ENCODE data around the gene PLEKHM3.

The PLEKHM3 gene

DNA sequence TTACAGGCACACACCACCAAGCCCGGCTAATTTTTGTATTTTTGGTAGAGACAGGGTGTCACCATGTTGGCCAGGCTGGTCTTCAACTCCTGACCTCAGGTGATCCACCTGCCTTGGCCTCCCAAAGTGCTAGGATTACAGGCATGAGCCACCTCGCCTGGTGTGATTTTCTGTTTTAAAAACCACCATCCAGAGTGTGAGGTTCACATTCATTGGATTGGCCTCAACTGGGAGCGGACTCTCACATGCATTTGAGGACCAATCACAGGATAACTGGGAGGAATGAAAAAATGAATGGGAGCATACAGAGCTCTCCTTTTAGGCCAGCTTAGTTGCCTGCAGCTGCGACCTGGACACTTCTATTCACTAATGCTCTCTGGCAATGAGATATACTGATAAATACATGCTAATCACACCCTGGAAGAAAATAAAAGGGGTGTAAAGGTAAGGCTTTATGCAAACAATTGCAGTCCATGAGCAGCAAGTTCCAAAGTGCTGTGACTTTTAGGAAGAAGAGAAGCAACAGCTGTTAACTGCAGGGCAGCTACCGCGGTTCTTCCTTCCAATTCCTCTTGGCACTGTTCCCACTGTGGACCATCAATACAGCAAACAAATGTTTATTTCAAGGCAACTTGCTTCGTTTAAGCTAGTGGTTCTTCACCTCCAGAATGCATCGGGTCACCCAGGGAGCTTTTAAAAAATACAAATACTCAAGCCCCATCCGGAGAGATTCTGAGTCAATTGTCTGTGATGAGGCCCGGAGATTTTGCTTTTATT, 206.1 kb downstream of the PLEKHM3 start (continued):
- no peak for TF ChIP-seq ZNF561 (tag by site-specific recombination; IDR thresholded peaks at IDR 0.05; ENCODE audit: borderline replicate concordance)
- no peak for TF ChIP-seq ZNF518A (tag by site-specific recombination; conservative IDR thresholded peaks at IDR 0.05; ENCODE audit: low read depth)
- no peak for TF ChIP-seq ZNF513 (tag by site-specific recombination; IDR thresholded peaks at IDR 0.05)
- TF ChIP-seq ZFP41 (tag by site-specific recombination; IDR thresholded peaks at IDR 0.05; ENCODE audit: borderline replicate concordance): no peak
- TF ChIP-seq ZNF626 (tag by site-specific recombination; IDR thresholded peaks at IDR 0.05): no peak
- TF ChIP-seq ZNF48 (tag by site-specific recombination; IDR thresholded peaks at IDR 0.05): no peak

DNA sequence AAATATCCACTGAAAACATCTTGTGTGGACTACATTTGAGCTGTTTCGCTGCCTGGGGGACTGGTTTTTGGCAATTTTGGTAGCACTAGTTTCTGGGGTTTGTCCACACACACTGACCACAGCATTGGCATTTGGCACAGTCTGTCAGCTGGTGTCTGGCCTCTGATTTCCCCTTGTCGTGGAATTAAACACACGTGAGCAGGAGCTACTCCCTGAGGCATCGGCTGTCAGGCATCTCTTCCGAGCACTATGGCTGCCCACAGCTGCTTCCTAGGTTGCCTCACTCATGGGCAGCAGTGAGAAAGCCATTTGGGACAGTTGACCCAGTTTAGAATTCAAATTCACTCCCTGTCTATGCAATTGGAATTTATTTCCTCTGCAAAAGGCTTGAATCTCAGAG, 208.8 kb downstream of the PLEKHM3 start:
- Histone ChIP-seq H3K36me3 (ENCODE audit: control insufficient read depth in 2 of 2, insufficient read depth in 1 of 2, low read length in 2 of 2) (no peaks in the 10 kb centered on the region), H3K4me3 (ENCODE audit: low read depth, low read length) (no peak overlapping the region), H3K27ac (ENCODE audit: extremely low read depth, low read depth, low read length) (no peak overlapping the region), H3K9me3 (ENCODE audit: control insufficient read depth, insufficient read depth, low read depth, low read length) (no peaks in the 10 kb centered on the region), H3K4me1 (ENCODE audit: control insufficient read depth, insufficient read depth, low read length) (no peaks in the 10 kb centered on the region; the same call in 1 of the 2 replicates)
- no peak for TF ChIP-seq IKZF3 (tag by site-specific recombination; IDR thresholded peaks at IDR 0.05)
- no peak for TF ChIP-seq PRDM4 (tag by site-specific recombination; IDR thresholded peaks at IDR 0.05)
- TF ChIP-seq HOXA7 (CRISPR knock-in tag; IDR thresholded peaks at IDR 0.05; ENCODE audit: borderline replicate concordance): no peak
- TF ChIP-seq, protein P1, sequence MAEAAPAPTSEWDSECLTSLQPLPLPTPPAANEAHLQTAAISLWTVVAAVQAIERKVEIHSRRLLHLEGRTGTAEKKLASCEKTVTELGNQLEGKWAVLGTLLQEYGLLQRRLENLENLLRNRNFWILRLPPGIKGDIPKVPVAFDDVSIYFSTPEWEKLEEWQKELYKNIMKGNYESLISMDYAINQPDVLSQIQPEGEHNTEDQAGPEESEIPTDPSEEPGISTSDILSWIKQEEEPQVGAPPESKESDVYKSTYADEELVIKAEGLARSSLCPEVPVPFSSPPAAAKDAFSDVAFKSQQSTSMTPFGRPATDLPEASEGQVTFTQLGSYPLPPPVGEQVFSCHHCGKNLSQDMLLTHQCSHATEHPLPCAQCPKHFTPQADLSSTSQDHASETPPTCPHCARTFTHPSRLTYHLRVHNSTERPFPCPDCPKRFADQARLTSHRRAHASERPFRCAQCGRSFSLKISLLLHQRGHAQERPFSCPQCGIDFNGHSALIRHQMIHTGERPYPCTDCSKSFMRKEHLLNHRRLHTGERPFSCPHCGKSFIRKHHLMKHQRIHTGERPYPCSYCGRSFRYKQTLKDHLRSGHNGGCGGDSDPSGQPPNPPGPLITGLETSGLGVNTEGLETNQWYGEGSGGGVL (tag by site-specific recombination; IDR thresholded peaks at IDR 0.05): no peak
- TF ChIP-seq RBAK (tag by site-specific recombination; IDR thresholded peaks at IDR 0.05): no peak
- TF ChIP-seq, protein P2, sequence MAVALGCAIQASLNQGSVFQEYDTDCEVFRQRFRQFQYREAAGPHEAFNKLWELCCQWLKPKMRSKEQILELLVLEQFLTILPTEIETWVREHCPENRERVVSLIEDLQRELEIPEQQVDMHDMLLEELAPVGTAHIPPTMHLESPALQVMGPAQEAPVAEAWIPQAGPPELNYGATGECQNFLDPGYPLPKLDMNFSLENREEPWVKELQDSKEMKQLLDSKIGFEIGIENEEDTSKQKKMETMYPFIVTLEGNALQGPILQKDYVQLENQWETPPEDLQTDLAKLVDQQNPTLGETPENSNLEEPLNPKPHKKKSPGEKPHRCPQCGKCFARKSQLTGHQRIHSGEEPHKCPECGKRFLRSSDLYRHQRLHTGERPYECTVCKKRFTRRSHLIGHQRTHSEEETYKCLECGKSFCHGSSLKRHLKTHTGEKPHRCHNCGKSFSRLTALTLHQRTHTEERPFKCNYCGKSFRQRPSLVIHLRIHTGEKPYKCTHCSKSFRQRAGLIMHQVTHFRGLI (tag by site-specific recombination; IDR thresholded peaks at IDR 0.05): no peak
- POLR2A ChIA-PET: no interaction called here
- CTCF ChIA-PET: no interaction called here
